Stimulated activated naive CD8-positive, alpha-beta T cell treated with anti-CD3 and anti-CD28 coated beads, Interleukin-15, Interleukin-2, amounts not matched to agents 100 ng/mL and 50 ng/mL, for 24 hours (primary cell): ENCODE measurements around the gene BCCIP.

Experiments
- H3K27ac Mint-ChIP-seq: one replicate; pipeline ENCODE4 v1.8.0; 2021; ENCODE audit warnings: mild to moderate bottlenecking, mixed read lengths
- H3K27me3 Mint-ChIP-seq: one replicate; pipeline ENCODE4 v1.8.0; 2021; ENCODE audit warnings: mixed read lengths
- H3K36me3 Mint-ChIP-seq: one replicate; pipeline ENCODE4 v1.8.0; 2021; ENCODE audit warnings: low read depth, mixed read lengths
- H3K4me1 Mint-ChIP-seq: one replicate; pipeline ENCODE4 v1.8.0; 2021; ENCODE audit warnings: low read depth, mixed read lengths
- H3K4me3 Mint-ChIP-seq: one replicate; pipeline ENCODE4 v1.8.0; 2021; ENCODE audit warnings: mild to moderate bottlenecking, mixed read lengths
- H3K9me3 Mint-ChIP-seq: one replicate; pipeline ENCODE4 v1.8.0; 2021; ENCODE audit warnings: mixed read lengths

Gene BCCIP

GRCh38 chr10:125788156-125789034, 35.0 kb upstream of the BCCIP start:
- peaks cover 19% of the 10 kb centered on the region for H3K36me3 Mint-ChIP-seq
- H3K4me1 Mint-ChIP-seq: peaks cover 21% of the 10 kb centered on the region
- H3K27ac Mint-ChIP-seq: no peak overlapping the region
- H3K27me3 Mint-ChIP-seq: no peaks in the 10 kb centered on the region
- H3K9me3 Mint-ChIP-seq: no peaks in the 10 kb centered on the region
- no peak overlapping the region for H3K4me3 Mint-ChIP-seq

GRCh38 chr10:125792342-125793300, 30.7 kb upstream of the BCCIP start:
- Mint-ChIP-seq H3K36me3 (peaks cover 27% of the 10 kb centered on the region), H3K27ac (no peak overlapping the region), H3K4me3 (no peak overlapping the region), H3K27me3 (no peaks in the 10 kb centered on the region), H3K4me1 (peaks cover 12% of the 10 kb centered on the region), H3K9me3 (no peaks in the 10 kb centered on the region)

- Mint-ChIP-seq H3K4me1 (no peaks in the 10 kb centered on the region), H3K36me3 (peaks cover 19% of the 10 kb centered on the region), H3K9me3 (no peaks in the 10 kb centered on the region), H3K4me3 (no peak overlapping the region), H3K27me3 (no peaks in the 10 kb centered on the region), H3K27ac (no peak overlapping the region)
Measured at GRCh38 chr10:125795128-125795527, 28.2 kb upstream of the BCCIP start.

- no peak overlapping the region for H3K4me3 Mint-ChIP-seq
- no peaks in the 10 kb centered on the region for H3K27me3 Mint-ChIP-seq
- H3K27ac Mint-ChIP-seq: no peak overlapping the region
- no peaks in the 10 kb centered on the region for H3K4me1 Mint-ChIP-seq
- no peaks in the 10 kb centered on the region for H3K9me3 Mint-ChIP-seq
- peaks cover 17% of the 10 kb centered on the region for H3K36me3 Mint-ChIP-seq
Measured at GRCh38 chr10:125795637-125796190, 27.6 kb upstream of the BCCIP start.

- Mint-ChIP-seq H3K4me1 (no peaks in the 10 kb centered on the region), H3K9me3 (no peaks in the 10 kb centered on the region), H3K27me3 (no peaks in the 10 kb centered on the region), H3K27ac (no peak overlapping the region), H3K4me3 (no peak overlapping the region), H3K36me3 (peaks cover 14% of the 10 kb centered on the region)
Measured at GRCh38 chr10:125797424-125797823, 25.9 kb upstream of the BCCIP start.

GRCh38 chr10:125797994-125798662, 25.2 kb upstream of the BCCIP start:
- Mint-ChIP-seq H3K9me3 (no peaks in the 10 kb centered on the region), H3K27me3 (no peaks in the 10 kb centered on the region), H3K36me3 (peaks cover 14% of the 10 kb centered on the region), H3K4me3 (no peak overlapping the region), H3K4me1 (peaks cover 5% of the 10 kb centered on the region), H3K27ac (no peak overlapping the region)

- Mint-ChIP-seq H3K4me1 (peaks cover 5% of the 10 kb centered on the region), H3K9me3 (no peaks in the 10 kb centered on the region), H3K27me3 (no peaks in the 10 kb centered on the region), H3K4me3 (no peak overlapping the region), H3K36me3 (peaks cover 5% of the 10 kb centered on the region), H3K27ac (no peak overlapping the region)
Measured at GRCh38 chr10:125799451-125800182, 23.7 kb upstream of the BCCIP start.

- H3K4me3 Mint-ChIP-seq: no peak overlapping the region
- peaks cover 5% of the 10 kb centered on the region for H3K4me1 Mint-ChIP-seq
- no peaks in the 10 kb centered on the region for H3K9me3 Mint-ChIP-seq
- peaks cover 20% of the 10 kb centered on the region for H3K36me3 Mint-ChIP-seq
- H3K27ac Mint-ChIP-seq: no peak overlapping the region
- H3K27me3 Mint-ChIP-seq: no peaks in the 10 kb centered on the region
Measured at GRCh38 chr10:125801574-125801973, 21.8 kb upstream of the BCCIP start.

GRCh38 chr10:125802131-125802530, 21.2 kb upstream of the BCCIP start:
- Mint-ChIP-seq H3K36me3 (peaks cover 20% of the 10 kb centered on the region), H3K27ac (no peak overlapping the region), H3K4me1 (peaks cover 5% of the 10 kb centered on the region), H3K4me3 (no peak overlapping the region), H3K9me3 (no peaks in the 10 kb centered on the region), H3K27me3 (no peaks in the 10 kb centered on the region)

- H3K27me3 Mint-ChIP-seq: no peaks in the 10 kb centered on the region
- no peak overlapping the region for H3K4me3 Mint-ChIP-seq
- peaks cover 26% of the 10 kb centered on the region for H3K36me3 Mint-ChIP-seq
- peak overlapping the region; percentile 31 for H3K27ac Mint-ChIP-seq
- peaks cover 5% of the 10 kb centered on the region for H3K4me1 Mint-ChIP-seq
- no peaks in the 10 kb centered on the region for H3K9me3 Mint-ChIP-seq
Measured at GRCh38 chr10:125802739-125803138, 20.6 kb upstream of the BCCIP start.

- Mint-ChIP-seq H3K4me3 (no peak overlapping the region), H3K36me3 (peaks cover 39% of the 10 kb centered on the region), H3K9me3 (no peaks in the 10 kb centered on the region), H3K27me3 (no peaks in the 10 kb centered on the region), H3K4me1 (peaks cover 1% of the 10 kb centered on the region), H3K27ac (no peak overlapping the region)
Measured at GRCh38 chr10:125808047-125808446, 15.3 kb upstream of the BCCIP start.

- Mint-ChIP-seq H3K4me3 (no peak overlapping the region), H3K27ac (no peak overlapping the region), H3K27me3 (no peaks in the 10 kb centered on the region), H3K9me3 (no peaks in the 10 kb centered on the region), H3K36me3 (peaks cover 47% of the 10 kb centered on the region), H3K4me1 (no peaks in the 10 kb centered on the region)
Measured at GRCh38 chr10:125811251-125811650, 12.1 kb upstream of the BCCIP start.

GRCh38 chr10:125812128-125812750, 11.1 kb upstream of the BCCIP start:
- Mint-ChIP-seq H3K36me3 (peaks cover 45% of the 10 kb centered on the region), H3K27ac (no peak overlapping the region), H3K9me3 (no peaks in the 10 kb centered on the region), H3K4me1 (no peaks in the 10 kb centered on the region), H3K4me3 (no peak overlapping the region), H3K27me3 (no peaks in the 10 kb centered on the region)

GRCh38 chr10:125815764-125816163, 7.6 kb upstream of the BCCIP start:
- Mint-ChIP-seq H3K4me3 (no peak overlapping the region), H3K9me3 (no peaks in the 10 kb centered on the region), H3K4me1 (peaks cover 8% of the 10 kb centered on the region), H3K36me3 (peaks cover 35% of the 10 kb centered on the region), H3K27me3 (no peaks in the 10 kb centered on the region), H3K27ac (no peak overlapping the region)
